Spleen (tissue), 11 donors: ENCODE results near the gene SLC29A3. TPM values are rescaled to one million over a fixed set of nuclear protein-coding genes. Genes with fewer than 3 reads are reported as not detected.

Experiments
- DNase-seq: peaks from one replicate; pipeline ENCODE4 v3.0.0-alpha.2; 2020
- H3K27ac ChIP-seq, 8 donors: fragments of 200-600 bp; sonication (generic) in 7 of 8; 1 replicate in 4 of 8; 2 replicates in 4 of 8; pipeline versions ENCODE4 v1.5.0 to v1.8.0; 2016 to 2021; ENCODE audit warnings: inconsistent platforms in 4 of 8, mild to moderate bottlenecking in 4 of 8, moderate library complexity in 1 of 8
- H3K27me3 ChIP-seq, 7 donors: fragments of 200-600 bp; sonication (generic) in 6 of 7; replicated peaks in 1 of 7; 1 replicate in 4 of 7; 2 replicates in 3 of 7; pipeline versions ENCODE4 v1.5.0 to v1.8.0; 2016 to 2021; ENCODE audit warnings: inconsistent platforms in 3 of 7, mild to moderate bottlenecking in 1 of 7
- H3K36me3 ChIP-seq, 6 donors: fragments of 200-600 bp; sonication (generic) in 5 of 6; 1 replicate in 4 of 6; 2 replicates in 2 of 6; pipeline versions ENCODE4 v1.5.0 to v1.8.0; 2016 to 2021; ENCODE audit warnings: inconsistent platforms in 2 of 6
- H3K4me1 ChIP-seq, 6 donors: fragments of 200-600 bp; sonication (generic) in 5 of 6; 1 replicate in 3 of 6; 2 replicates in 3 of 6; pipeline versions ENCODE4 v1.5.0 to v1.8.0; 2016 to 2021; ENCODE audit warnings: inconsistent platforms in 3 of 6
- H3K4me3 ChIP-seq, 8 donors: fragments of 200-600 bp; sonication (generic) in 7 of 8; 1 replicate in 4 of 8; 2 replicates in 4 of 8; pipeline versions ENCODE4 v1.5.0 to v1.8.0; 2016 to 2021; ENCODE audit warnings: inconsistent platforms in 4 of 8, mild to moderate bottlenecking in 4 of 8, moderate library complexity in 2 of 8
- H3K9me3 ChIP-seq, 8 donors: fragments of 200-600 bp; sonication (generic) in 7 of 8; 1 replicate in 4 of 8; 2 replicates in 4 of 8; pipeline versions ENCODE4 v1.5.0 to v1.8.0; 2016 to 2021; ENCODE audit warnings: inconsistent platforms in 4 of 8
- CTCF ChIP-seq, 11 experiments: fragments of 200-600 bp in 7 of 11; fragments of 450-650 bp in 4 of 11; sonication (generic) in 4 of 11; IDR thresholded peaks in 8 of 11; conservative IDR thresholded peaks in 3 of 11; 1 replicate in 7 of 11; 2 replicates in 4 of 11; pipeline versions ENCODE4 v1.4.0 to v1.8.0; 2016 to 2021; ENCODE audit warnings: antibody characterized with exemption in 11 of 11, inconsistent platforms in 4 of 11, mild to moderate bottlenecking in 1 of 11
- POLR2A ChIP-seq, 3 donors: fragments of 450-650 bp; IDR thresholded peaks; one replicate each; pipeline ENCODE4 v1.5.1; 2017; ENCODE audit warnings: antibody characterized with exemption in 3 of 3, mild to moderate bottlenecking in 1 of 3
- POLR2AphosphoS5 ChIP-seq, 3 donors: sonication (generic); formaldehyde crosslinking; IDR thresholded peaks; one replicate each; pipeline ENCODE4 v1.5.1; 2017; ENCODE audit warnings: antibody characterized with exemption in 3 of 3
- WGBS, 5 donors: extraction: QIAGEN DNeasy Blood & Tissue Kit in 3 of 5; methylation state at CpG; one replicate each; pipeline versions ENCODE4 v1.1.5 to v1.1.7; 2013 to 2018; 5-methylcytosine and 5-hydroxymethylcytosine counted together
- intact Hi-C: fragments of 100-400 bp; cut with DNase I; formaldehyde crosslinking; loops from one replicate; pipeline ENCODE4 v1.15.0; 2023; ENCODE audit warnings: low total_unique reads
- polyA plus RNA-seq, 3 donors: library from polyadenylated mRNA; stranded (reverse); fragments of 200-250 nt; gene quantifications; one replicate each; pipeline ENCODE4 v1.2.1, GENCODE V29; 2013
- total RNA-seq, 7 donors: library from RNA; depleted of rRNA in 3 of 7; stranded (reverse); fragments of >200 nt in 3 of 7; fragmentation: NEBNext Ultra II Directional in 4 of 7; extraction: Animal tissue kit (Norgen Biotek cat#: 25700) in 4 of 7; gene quantifications; one replicate each; pipeline versions ENCODE4 v1.1.0 to v1.2.1, GENCODE V29; 2016 to 2021
- donor health status: healthy with polysubstance abuse.
- donor health status: DM: no; HTN: no; CAD: no; lungs with moderate emphysema.
- donor health status: DM: no; HTN: no; CAD: no.
- donor health status: Bipolar disorder and iron deficiency.
- donor health status: healthy.
- donor health status: DM: no; HTN: no; CAD: no.
- donor health status: DM: yes; HTN: yes; CAD: no.

The SLC29A3 gene
- total and polyA plus RNA-seq, 10 donors = 3.3 to 15.6 (median 7.7) TPM

GRCh38 chr10:71321386-71321785, 2.3 kb downstream of the SLC29A3 start:
- TF ChIP-seq CTCF (IDR thresholded peaks at IDR 0.05 in 8 of 11, conservative IDR thresholded peaks at IDR 0.05 in 3 of 11) (no peak), POLR2AphosphoS5 (IDR thresholded peaks at IDR 0.05) (no peak)
- no peaks in the 10 kb centered on the region for H3K27me3 ChIP-seq
- H3K4me3 ChIP-seq = no peak overlapping the region
- peaks cover 0 to 43% (median 21%) of the 10 kb centered on the region in 6 donors for H3K4me1 ChIP-seq
- DNase-seq = no peak
- no peak overlapping the region for H3K27ac ChIP-seq
- no peaks in the 10 kb centered on the region for H3K9me3 ChIP-seq
- intact Hi-C loops = no loop called here
- peaks cover 0 to 41% (median 17%) of the 10 kb centered on the region in 6 donors for H3K36me3 ChIP-seq
- WGBS, 5 donors = 87 to 100% (median 92%) methylated on average over 1 of the region's 1 CpG

GRCh38 chr10:71323407-71323806, 4.3 kb downstream of the SLC29A3 start:
- Histone ChIP-seq H3K27me3 (no peaks in the 10 kb centered on the region), H3K9me3 (no peaks in the 10 kb centered on the region), H3K27ac (no peak overlapping the region), H3K4me3 (no peak overlapping the region), H3K4me1 (peaks cover 0 to 40% (median 19%) of the 10 kb centered on the region in 6 donors), H3K36me3 (peaks cover 0 to 60% (median 19%) of the 10 kb centered on the region in 6 donors)
- 62 to 84% (median 75%) methylated on average over 4 of the region's 4 CpGs for WGBS, 5 donors
- intact Hi-C loops = no loop called here
- no peak for DNase-seq
- TF ChIP-seq POLR2AphosphoS5 (IDR thresholded peaks at IDR 0.05) (no peak), POLR2A (IDR thresholded peaks at IDR 0.05) (no peak), CTCF (IDR thresholded peaks at IDR 0.05 in 8 of 11, conservative IDR thresholded peaks at IDR 0.05 in 3 of 11) (no peak)

- Histone ChIP-seq H3K27ac (no peak overlapping the region), H3K4me3 (no peak overlapping the region), H3K4me1 (peaks cover 0 to 27% (median 11%) of the 10 kb centered on the region in 6 donors), H3K27me3 (no peaks in the 10 kb centered on the region), H3K36me3 (peaks cover 0 to 71% (median 21%) of the 10 kb centered on the region in 6 donors), H3K9me3 (no peaks in the 10 kb centered on the region)
- TF ChIP-seq POLR2AphosphoS5 (IDR thresholded peaks at IDR 0.05) (no peak), CTCF (IDR thresholded peaks at IDR 0.05 in 8 of 11, conservative IDR thresholded peaks at IDR 0.05 in 3 of 11) (no peak), POLR2A (IDR thresholded peaks at IDR 0.05) (no peak)
- no peak for DNase-seq
- 91 to 97% (median 94%) methylated on average over 9 of the region's 9 CpGs for WGBS, 5 donors
- intact Hi-C loops = no loop called here
Measured at GRCh38 chr10:71324743-71325142, 5.7 kb downstream of the SLC29A3 start.

- no peak for DNase-seq
- WGBS, 5 donors = 96 to 98% (median 97%) methylated on average over 6 of the region's 6 CpGs
- Histone ChIP-seq H3K9me3 (no peaks in the 10 kb centered on the region), H3K27ac (no peak overlapping the region), H3K36me3 (peaks cover 0 to 75% (median 21%) of the 10 kb centered on the region in 6 donors), H3K4me3 (no peak overlapping the region), H3K27me3 (no peaks in the 10 kb centered on the region), H3K4me1 (peaks cover 0 to 22% (median 5%) of the 10 kb centered on the region in 6 donors)
- no peak for TF ChIP-seq POLR2A (IDR thresholded peaks at IDR 0.05)
- intact Hi-C loops = no loop called here
Measured at GRCh38 chr10:71325267-71325666, 6.2 kb downstream of the SLC29A3 start.

- no peak for DNase-seq
- Histone ChIP-seq H3K27ac (no peak overlapping the region), H3K4me1 (peaks cover 0 to 11% (median 0%) of the 10 kb centered on the region in 6 donors), H3K4me3 (no peak overlapping the region), H3K36me3 (peaks cover 0 to 83% (median 21%) of the 10 kb centered on the region in 6 donors), H3K27me3 (no peaks in the 10 kb centered on the region), H3K9me3 (no peaks in the 10 kb centered on the region)
- WGBS, 5 donors = 92 to 96% (median 94%) methylated on average over 16 of the region's 16 CpGs
- TF ChIP-seq POLR2A (IDR thresholded peaks at IDR 0.05) = no peak
- TF ChIP-seq POLR2AphosphoS5 (IDR thresholded peaks at IDR 0.05) = no peak
- no peak for TF ChIP-seq CTCF (IDR thresholded peaks at IDR 0.05 in 8 of 11, conservative IDR thresholded peaks at IDR 0.05 in 3 of 11)
- intact Hi-C loops = no loop called here
Measured at GRCh38 chr10:71326464-71326881, 7.4 kb downstream of the SLC29A3 start.
